ENCODE measurements around the gene COL4A2.

DNA sequence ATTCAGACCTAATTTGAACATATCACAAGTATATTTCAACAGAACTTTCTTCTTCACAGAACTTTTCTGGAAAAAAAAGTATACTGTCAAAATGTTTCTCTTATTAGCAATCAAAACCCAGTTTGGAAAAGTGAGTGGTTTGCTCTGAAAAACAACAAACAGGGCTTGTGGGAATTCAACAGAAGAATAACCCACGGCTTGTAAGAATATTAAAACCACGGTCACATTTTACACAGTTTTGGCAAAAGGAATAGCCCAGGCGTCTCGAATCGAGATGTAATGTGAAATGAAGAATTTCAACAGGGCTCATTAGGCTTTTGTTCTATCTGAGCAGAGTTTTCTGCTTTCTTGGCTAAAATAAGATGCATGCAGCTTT, 70.7 kb downstream of the COL4A2 start:
- TF ChIP-seq EZH2phosphoT487 (IDR thresholded peaks at IDR 0.05; ENCODE audit: low read length) (no peak), CTCF (IDR thresholded peaks at IDR 0.05; ENCODE audit: low read length) (no peak)

Measured in MM.1S (cell line).